BLaER1 (cell line): ENCODE measurements around the gene PRDX5.
"Not testable (repeated sequence)": the region's sequence is repeated elsewhere in the genome, so short reads cannot be mapped to it uniquely, and the experiment has no call there.

Experiments
- H3K27ac ChIP-seq: shearing (Covaris generic); formaldehyde crosslinking; 2 replicates; pipeline ENCODE4 v1.8.1; 2022
- H3K27me3 ChIP-seq: shearing (Covaris generic); formaldehyde crosslinking; 2 replicates; pipeline ENCODE4 v1.8.1; 2022
- H3K36me3 ChIP-seq: shearing (Covaris generic); formaldehyde crosslinking; 2 replicates; pipeline ENCODE4 v1.8.1; 2022
- H3K4me1 ChIP-seq: shearing (Covaris generic); formaldehyde crosslinking; 2 replicates; pipeline ENCODE4 v1.8.1; 2022
- H3K4me2 ChIP-seq: shearing (Covaris generic); formaldehyde crosslinking; 2 replicates; pipeline ENCODE4 v1.8.1; 2022
- H3K4me3 ChIP-seq: shearing (Covaris generic); formaldehyde crosslinking; 2 replicates; pipeline ENCODE4 v1.8.1; 2022
- H3K9ac ChIP-seq: shearing (Covaris generic); formaldehyde crosslinking; 2 replicates; pipeline ENCODE4 v1.8.1; 2022
- H3K9me3 ChIP-seq: shearing (Covaris generic); formaldehyde crosslinking; 2 replicates; pipeline ENCODE4 v1.8.1; 2022
- H4K20me1 ChIP-seq: shearing (Covaris generic); formaldehyde crosslinking; 2 replicates; pipeline ENCODE4 v1.8.1; 2022
- Cebpa-rat ChIP-seq: shearing (Covaris generic); IDR thresholded peaks from 2 replicates; pipeline ENCODE4 v1.8.1; 2022

The PRDX5 gene

GRCh38 chr11:64305691-64306562, 12.0 kb upstream of the PRDX5 start:
- Histone ChIP-seq H4K20me1 (peaks cover 28% of the 10 kb centered on the region), H3K27ac (peak overlapping the region; percentile 83), H3K9ac (peak overlapping the region; percentile 88), H3K36me3 (peaks cover 20% of the 10 kb centered on the region), H3K4me3 (peak overlapping the region; percentile 86), H3K27me3 (peaks cover 11% of the 10 kb centered on the region), H3K4me2 (peak overlapping the region; percentile 99), H3K9me3 (no peaks in the 10 kb centered on the region), H3K4me1 (peaks cover 35% of the 10 kb centered on the region)
- no peak for TF ChIP-seq Cebpa-rat

DNA sequence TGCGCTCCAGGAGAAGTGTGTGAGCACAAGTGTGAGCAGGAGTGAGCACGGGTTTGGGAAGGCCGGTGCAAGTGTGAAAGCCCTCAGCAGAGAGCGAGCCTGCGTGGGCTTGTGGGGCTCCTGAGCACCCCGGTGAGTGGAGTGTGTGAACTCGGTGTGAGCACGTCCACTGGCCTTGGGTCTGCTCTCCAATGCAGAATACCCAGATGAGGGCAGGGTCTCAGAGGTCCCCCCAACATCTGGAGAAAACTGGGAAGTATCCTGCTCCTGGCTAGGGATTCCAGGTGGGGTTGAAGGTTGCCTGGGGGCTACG, 11.4 kb upstream of the PRDX5 start:
- H3K27ac ChIP-seq, result peak overlapping the region; percentile 83
- peak overlapping the region; percentile 88 for H3K9ac ChIP-seq
- H4K20me1 ChIP-seq, result peaks cover 32% of the 10 kb centered on the region
- peak overlapping the region; percentile 99 for H3K4me2 ChIP-seq
- H3K36me3 ChIP-seq, result peaks cover 22% of the 10 kb centered on the region
- no peaks in the 10 kb centered on the region for H3K9me3 ChIP-seq
- no peak for TF ChIP-seq Cebpa-rat
- H3K4me1 ChIP-seq, result peaks cover 34% of the 10 kb centered on the region
- peaks cover 5% of the 10 kb centered on the region for H3K27me3 ChIP-seq
- H3K4me3 ChIP-seq, result peak overlapping the region; percentile 86

DNA sequence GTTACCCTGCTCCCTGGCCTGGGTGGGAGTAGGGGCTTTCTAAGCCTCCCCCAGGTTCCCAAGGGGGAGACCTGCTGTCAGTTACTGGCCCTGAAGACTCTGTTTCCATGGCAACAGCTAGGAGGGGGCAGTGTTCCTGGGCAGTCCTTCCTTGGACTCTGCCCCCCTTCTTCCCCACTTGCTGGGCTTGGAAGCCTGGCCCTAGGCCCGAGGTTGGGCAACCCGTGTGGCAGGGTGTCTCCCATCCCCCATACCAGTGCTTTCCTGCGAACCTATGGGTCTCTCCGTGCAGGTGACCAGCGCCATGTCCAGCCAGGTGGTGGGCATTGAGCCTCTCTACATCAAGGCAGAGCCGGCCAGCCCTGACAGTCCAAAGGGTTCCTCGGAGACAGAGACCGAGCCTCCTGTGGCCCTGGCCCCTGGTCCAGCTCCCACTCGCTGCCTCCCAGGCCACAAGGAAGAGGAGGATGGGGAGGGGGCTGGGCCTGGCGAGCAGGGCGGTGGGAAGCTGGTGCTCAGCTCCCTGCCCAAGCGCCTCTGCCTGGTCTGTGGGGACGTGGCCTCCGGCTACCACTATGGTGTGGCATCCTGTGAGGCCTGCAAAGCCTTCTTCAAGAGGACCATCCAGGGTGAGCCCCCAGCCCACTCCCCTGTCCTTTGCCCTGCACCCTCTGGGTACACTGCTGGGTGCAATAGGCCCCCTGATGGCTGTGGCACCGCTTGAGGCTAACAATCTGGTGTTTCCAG, 10.9 kb upstream of the PRDX5 start:
- peak overlapping the region; percentile 83 for H3K27ac ChIP-seq
- H3K4me1 ChIP-seq, result peaks cover 34% of the 10 kb centered on the region
- peak overlapping the region; percentile 88 for H3K9ac ChIP-seq
- peaks cover 32% of the 10 kb centered on the region for H4K20me1 ChIP-seq
- H3K4me2 ChIP-seq, result peak overlapping the region; percentile 99
- peaks cover under 1% of the 10 kb centered on the region; the same call in 1 of the 2 replicates for H3K27me3 ChIP-seq
- peaks cover 22% of the 10 kb centered on the region for H3K36me3 ChIP-seq
- H3K9me3 ChIP-seq, result no peaks in the 10 kb centered on the region
- peak overlapping the region; percentile 86 for H3K4me3 ChIP-seq
- TF ChIP-seq Cebpa-rat, result no peak

- H3K4me1 ChIP-seq, result peaks cover 34% of the 10 kb centered on the region
Observed at GRCh38 chr11:64307795-64308194, 10.1 kb upstream of the PRDX5 start.

GRCh38 chr11:64312947-64313346, 5.0 kb upstream of the PRDX5 start:
- Histone ChIP-seq H3K4me2 (no peak overlapping the region), H3K9me3 (no peaks in the 10 kb centered on the region), H3K4me3 (no peak overlapping the region), H4K20me1 (peaks cover 49% of the 10 kb centered on the region), H3K4me1 (peaks cover 21% of the 10 kb centered on the region), H3K36me3 (peaks cover 54% of the 10 kb centered on the region), H3K9ac (peak overlapping the region; percentile 45), H3K27ac (peak overlapping the region; percentile 44; the same call in 1 of the 2 replicates), H3K27me3 (no peaks in the 10 kb centered on the region)
- no peak for TF ChIP-seq Cebpa-rat

More at GRCh38 chr11:64307795-64308194, 10.1 kb upstream of the PRDX5 start:
- H3K27ac ChIP-seq, H3K27me3 ChIP-seq, H3K9me3 ChIP-seq, H3K4me3 ChIP-seq: not testable (repeated sequence)
- H4K20me1 ChIP-seq, result peaks cover 37% of the 10 kb centered on the region
- 0 out of 2 replicates have a peak overlapping the region, but pooled peaks have one; percentile 88 for H3K9ac ChIP-seq
- H3K36me3 ChIP-seq, result peaks cover 29% of the 10 kb centered on the region
- peak overlapping the region; percentile 99; the same call in 1 of the 2 replicates for H3K4me2 ChIP-seq

- Histone ChIP-seq H3K27ac (no peak overlapping the region), H3K4me3 (no peak overlapping the region), H3K9me3 (no peaks in the 10 kb centered on the region), H3K4me2 (no peak overlapping the region), H4K20me1 (peaks cover 49% of the 10 kb centered on the region), H3K4me1 (peaks cover 20% of the 10 kb centered on the region), H3K9ac (peak overlapping the region; percentile 45; the same call in 1 of the 2 replicates), H3K36me3 (peaks cover 51% of the 10 kb centered on the region), H3K27me3 (no peaks in the 10 kb centered on the region)
- no peak for TF ChIP-seq Cebpa-rat
Observed at GRCh38 chr11:64313491-64314145, 4.3 kb upstream of the PRDX5 start.

DNA sequence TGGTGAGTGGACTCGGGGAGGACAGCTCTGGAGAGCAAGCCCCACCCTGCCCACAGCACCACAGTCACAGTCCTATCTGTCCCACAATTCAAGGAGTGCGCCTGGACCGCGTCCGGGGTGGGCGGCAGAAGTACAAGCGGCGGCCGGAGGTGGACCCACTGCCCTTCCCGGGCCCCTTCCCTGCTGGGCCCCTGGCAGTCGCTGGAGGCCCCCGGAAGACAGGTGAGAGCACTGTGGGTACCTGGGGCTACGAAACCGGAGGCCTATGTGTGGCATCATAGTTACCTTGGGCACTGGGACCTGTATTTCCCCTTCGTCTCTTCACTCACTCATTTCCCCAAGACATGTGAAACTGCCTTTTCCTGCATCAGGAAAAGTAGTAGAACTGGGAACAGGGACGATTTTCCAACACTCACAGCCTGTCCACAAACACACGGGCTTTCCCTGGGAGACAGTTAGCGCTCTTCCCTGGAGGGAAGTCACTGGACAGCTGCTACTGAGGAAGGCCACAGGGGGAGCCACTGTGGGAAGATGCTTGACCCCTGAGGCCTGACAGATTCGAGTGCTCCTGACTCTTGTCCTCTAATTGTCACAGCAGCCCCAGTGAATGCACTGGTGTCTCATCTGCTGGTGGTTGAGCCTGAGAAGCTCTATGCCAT, 3.6 kb upstream of the PRDX5 start:
- H3K9ac ChIP-seq, result peak overlapping the region; percentile 15; the same call in 1 of the 2 replicates
- no peaks in the 10 kb centered on the region for H3K9me3 ChIP-seq
- no peaks in the 10 kb centered on the region for H3K27me3 ChIP-seq
- H3K27ac ChIP-seq, result no peak overlapping the region
- H3K4me2 ChIP-seq, result no peak overlapping the region
- H4K20me1 ChIP-seq, result peaks cover 49% of the 10 kb centered on the region
- TF ChIP-seq Cebpa-rat, result no peak
- H3K36me3 ChIP-seq, result peaks cover 51% of the 10 kb centered on the region
- H3K4me3 ChIP-seq, result no peak overlapping the region
- peaks cover 26% of the 10 kb centered on the region for H3K4me1 ChIP-seq

GRCh38 chr11:64314805-64315561, 2.9 kb upstream of the PRDX5 start:
- H3K27ac ChIP-seq, result no peak overlapping the region
- no peaks in the 10 kb centered on the region for H3K9me3 ChIP-seq
- no peak overlapping the region for H3K4me3 ChIP-seq
- peaks cover 49% of the 10 kb centered on the region for H4K20me1 ChIP-seq
- H3K27me3 ChIP-seq, result no peaks in the 10 kb centered on the region
- no peak overlapping the region for H3K4me2 ChIP-seq
- H3K36me3 ChIP-seq, result peaks cover 51% of the 10 kb centered on the region
- H3K9ac ChIP-seq, result no peak overlapping the region
- TF ChIP-seq Cebpa-rat, result no peak
- H3K4me1 ChIP-seq, result peaks cover 33% of the 10 kb centered on the region

GRCh38 chr11:64315667-64316526, 2.0 kb upstream of the PRDX5 start:
- Histone ChIP-seq H3K9ac (peak overlapping the region; percentile 84), H3K36me3 (peaks cover 55% of the 10 kb centered on the region), H4K20me1 (peaks cover 40% of the 10 kb centered on the region), H3K4me2 (peak overlapping the region; percentile 97), H3K27ac (0 out of 2 replicates have a peak overlapping the region, but pooled peaks have one; percentile 95), H3K4me1 (peaks cover 29% of the 10 kb centered on the region), H3K4me3 (peak overlapping the region; percentile 95)
- H3K9me3 ChIP-seq, H3K27me3 ChIP-seq: not testable (repeated sequence)
